Ovary (tissue), 3 donors: ENCODE measurements around the gene TNFAIP3.

Experiments used
- CTCF ChIP-seq, 3 donors: fragments of 450-650 bp in 2 of 3; fragments of 200-600 bp in 1 of 3; IDR thresholded peaks; one replicate each; pipeline versions ENCODE4 v1.5.1 to v1.8.0; 2016 to 2022; ENCODE audit warnings: antibody characterized with exemption in 3 of 3, mild to moderate bottlenecking in 1 of 3
- EP300 ChIP-seq: sonication (generic); formaldehyde crosslinking; IDR thresholded peaks from one replicate; pipeline ENCODE4 v1.6.1; 2017; ENCODE audit warnings: antibody characterized with exemption
- donor health status: DM: no; HTN: no; CAD: no.

- TF ChIP-seq EP300 (no peak), CTCF (IDR thresholded peaks at IDR 0.05) (no peak)
These were observed 42.2 kb upstream of the TNFAIP3 start for GRCh38 chr6:137824896-137825295.
